Measurements from ENCODE around the gene LRP8. TPM values are rescaled to one million over a fixed set of nuclear protein-coding genes. Genes with fewer than 3 reads are reported as not detected.

LRP8 gene
- total and polyA plus RNA-seq, 9 of the 15 experiments (the other 6 are each of a cell fraction or from before 2014, with no cell fraction given) = 7.1 to 56.1 (median 31.3) TPM

DNA sequence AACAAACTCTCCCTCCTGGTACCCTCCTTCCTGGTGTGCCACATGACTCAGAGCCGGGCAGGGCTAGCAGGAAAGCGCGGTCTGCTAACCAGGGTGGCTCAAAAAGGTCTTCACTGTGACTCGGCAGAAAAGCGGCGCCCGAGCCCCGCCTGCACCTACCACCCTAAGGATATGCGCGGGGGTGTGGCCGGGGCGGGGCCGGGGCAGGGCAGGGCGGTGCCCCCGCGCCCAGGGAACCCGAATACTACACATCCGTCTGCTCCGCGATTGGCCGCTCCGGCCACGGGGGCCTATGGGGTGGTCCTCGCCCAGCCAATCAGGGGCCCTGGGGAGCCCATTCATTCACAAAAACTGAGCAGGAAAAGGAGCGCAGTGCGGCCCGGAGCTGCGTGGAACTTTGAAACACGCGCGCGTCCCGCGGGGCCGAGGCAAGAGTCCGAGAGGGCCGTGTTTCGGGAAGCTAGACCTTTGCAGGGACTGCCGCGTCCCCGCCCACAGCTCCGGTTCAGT lies 1.7 kb downstream of the LRP8 start (continued):
- TF ChIP-seq, protein P1, sequence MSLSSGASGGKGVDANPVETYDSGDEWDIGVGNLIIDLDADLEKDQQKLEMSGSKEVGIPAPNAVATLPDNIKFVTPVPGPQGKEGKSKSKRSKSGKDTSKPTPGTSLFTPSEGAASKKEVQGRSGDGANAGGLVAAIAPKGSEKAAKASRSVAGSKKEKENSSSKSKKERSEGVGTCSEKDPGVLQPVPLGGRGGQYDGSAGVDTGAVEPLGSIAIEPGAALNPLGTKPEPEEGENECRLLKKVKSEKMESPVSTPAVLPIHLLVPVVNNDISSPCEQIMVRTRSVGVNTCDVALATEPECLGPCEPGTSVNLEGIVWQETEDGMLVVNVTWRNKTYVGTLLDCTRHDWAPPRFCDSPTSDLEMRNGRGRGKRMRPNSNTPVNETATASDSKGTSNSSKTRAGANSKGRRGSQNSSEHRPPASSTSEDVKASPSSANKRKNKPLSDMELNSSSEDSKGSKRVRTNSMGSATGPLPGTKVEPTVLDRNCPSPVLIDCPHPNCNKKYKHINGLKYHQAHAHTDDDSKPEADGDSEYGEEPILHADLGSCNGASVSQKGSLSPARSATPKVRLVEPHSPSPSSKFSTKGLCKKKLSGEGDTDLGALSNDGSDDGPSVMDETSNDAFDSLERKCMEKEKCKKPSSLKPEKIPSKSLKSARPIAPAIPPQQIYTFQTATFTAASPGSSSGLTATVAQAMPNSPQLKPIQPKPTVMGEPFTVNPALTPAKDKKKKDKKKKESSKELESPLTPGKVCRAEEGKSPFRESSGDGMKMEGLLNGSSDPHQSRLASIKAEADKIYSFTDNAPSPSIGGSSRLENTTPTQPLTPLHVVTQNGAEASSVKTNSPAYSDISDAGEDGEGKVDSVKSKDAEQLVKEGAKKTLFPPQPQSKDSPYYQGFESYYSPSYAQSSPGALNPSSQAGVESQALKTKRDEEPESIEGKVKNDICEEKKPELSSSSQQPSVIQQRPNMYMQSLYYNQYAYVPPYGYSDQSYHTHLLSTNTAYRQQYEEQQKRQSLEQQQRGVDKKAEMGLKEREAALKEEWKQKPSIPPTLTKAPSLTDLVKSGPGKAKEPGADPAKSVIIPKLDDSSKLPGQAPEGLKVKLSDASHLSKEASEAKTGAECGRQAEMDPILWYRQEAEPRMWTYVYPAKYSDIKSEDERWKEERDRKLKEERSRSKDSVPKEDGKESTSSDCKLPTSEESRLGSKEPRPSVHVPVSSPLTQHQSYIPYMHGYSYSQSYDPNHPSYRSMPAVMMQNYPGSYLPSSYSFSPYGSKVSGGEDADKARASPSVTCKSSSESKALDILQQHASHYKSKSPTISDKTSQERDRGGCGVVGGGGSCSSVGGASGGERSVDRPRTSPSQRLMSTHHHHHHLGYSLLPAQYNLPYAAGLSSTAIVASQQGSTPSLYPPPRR (CRISPR knock-in tag; IDR thresholded peaks at IDR 0.05; ENCODE audit: borderline replicate concordance) = no peak
- TF ChIP-seq DMBX1 (CRISPR knock-in tag; IDR thresholded peaks at IDR 0.05; ENCODE audit: borderline replicate concordance) = no peak
- TF ChIP-seq, protein P2, sequence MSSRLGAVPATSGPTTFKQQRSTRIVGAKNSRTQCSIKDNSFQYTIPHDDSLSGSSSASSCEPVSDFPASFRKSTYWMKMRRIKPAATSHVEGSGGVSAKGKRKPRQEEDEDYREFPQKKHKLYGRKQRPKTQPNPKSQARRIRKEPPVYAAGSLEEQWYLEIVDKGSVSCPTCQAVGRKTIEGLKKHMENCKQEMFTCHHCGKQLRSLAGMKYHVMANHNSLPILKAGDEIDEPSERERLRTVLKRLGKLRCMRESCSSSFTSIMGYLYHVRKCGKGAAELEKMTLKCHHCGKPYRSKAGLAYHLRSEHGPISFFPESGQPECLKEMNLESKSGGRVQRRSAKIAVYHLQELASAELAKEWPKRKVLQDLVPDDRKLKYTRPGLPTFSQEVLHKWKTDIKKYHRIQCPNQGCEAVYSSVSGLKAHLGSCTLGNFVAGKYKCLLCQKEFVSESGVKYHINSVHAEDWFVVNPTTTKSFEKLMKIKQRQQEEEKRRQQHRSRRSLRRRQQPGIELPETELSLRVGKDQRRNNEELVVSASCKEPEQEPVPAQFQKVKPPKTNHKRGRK (tag; IDR thresholded peaks at IDR 0.05) = no peak
- TF ChIP-seq ZNF785 (CRISPR knock-in tag; IDR thresholded peaks at IDR 0.05) = no peak
- TF ChIP-seq ZNF561 (CRISPR knock-in tag; conservative IDR thresholded peaks at IDR 0.05) = no peak
- no peak for TF ChIP-seq BRD9 (IDR thresholded peaks at IDR 0.05; ENCODE audit: low read depth, partially characterized antibody)
- TF ChIP-seq, protein P3, sequence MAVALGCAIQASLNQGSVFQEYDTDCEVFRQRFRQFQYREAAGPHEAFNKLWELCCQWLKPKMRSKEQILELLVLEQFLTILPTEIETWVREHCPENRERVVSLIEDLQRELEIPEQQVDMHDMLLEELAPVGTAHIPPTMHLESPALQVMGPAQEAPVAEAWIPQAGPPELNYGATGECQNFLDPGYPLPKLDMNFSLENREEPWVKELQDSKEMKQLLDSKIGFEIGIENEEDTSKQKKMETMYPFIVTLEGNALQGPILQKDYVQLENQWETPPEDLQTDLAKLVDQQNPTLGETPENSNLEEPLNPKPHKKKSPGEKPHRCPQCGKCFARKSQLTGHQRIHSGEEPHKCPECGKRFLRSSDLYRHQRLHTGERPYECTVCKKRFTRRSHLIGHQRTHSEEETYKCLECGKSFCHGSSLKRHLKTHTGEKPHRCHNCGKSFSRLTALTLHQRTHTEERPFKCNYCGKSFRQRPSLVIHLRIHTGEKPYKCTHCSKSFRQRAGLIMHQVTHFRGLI (CRISPR knock-in tag; IDR thresholded peaks at IDR 0.05) = no peak
- 0 out of 4 replicates have a peak, but pooled peaks of 1 of the 2 experiments have one; percentile 4 for TF ChIP-seq ARNT (IDR thresholded peaks at IDR 0.05)
- TF ChIP-seq CREB1 (IDR thresholded peaks at IDR 0.05) = no peak
- TF ChIP-seq CREB1 (CRISPR knock-in tag; IDR thresholded peaks at IDR 0.05) = no peak
- TF ChIP-seq TAF15 (IDR thresholded peaks at IDR 0.05; ENCODE audit: low read depth, low read length) = no peak
- TF ChIP-seq TFAM (CRISPR knock-in tag; conservative IDR thresholded peaks at IDR 0.05) = no peak
- TF ChIP-seq, protein P4, sequence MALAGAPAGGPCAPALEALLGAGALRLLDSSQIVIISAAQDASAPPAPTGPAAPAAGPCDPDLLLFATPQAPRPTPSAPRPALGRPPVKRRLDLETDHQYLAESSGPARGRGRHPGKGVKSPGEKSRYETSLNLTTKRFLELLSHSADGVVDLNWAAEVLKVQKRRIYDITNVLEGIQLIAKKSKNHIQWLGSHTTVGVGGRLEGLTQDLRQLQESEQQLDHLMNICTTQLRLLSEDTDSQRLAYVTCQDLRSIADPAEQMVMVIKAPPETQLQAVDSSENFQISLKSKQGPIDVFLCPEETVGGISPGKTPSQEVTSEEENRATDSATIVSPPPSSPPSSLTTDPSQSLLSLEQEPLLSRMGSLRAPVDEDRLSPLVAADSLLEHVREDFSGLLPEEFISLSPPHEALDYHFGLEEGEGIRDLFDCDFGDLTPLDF (CRISPR knock-in tag; IDR thresholded peaks at IDR 0.05) = no peak
- no peak for TF ChIP-seq STAG1 (CRISPR knock-in tag; IDR thresholded peaks at IDR 0.05; ENCODE audit: borderline replicate concordance)
- no peak for TF ChIP-seq PTRF (tag; IDR thresholded peaks at IDR 0.05)
- 0 out of 2 replicates have a peak, but pooled peaks have one; percentile 44 for TF ChIP-seq KDM2B (CRISPR knock-in tag; IDR thresholded peaks at IDR 0.05)
- no peak for TF ChIP-seq HMG20B (CRISPR knock-in tag; IDR thresholded peaks at IDR 0.05)

Measured in K562 (cell line).